HUES6 (cell line): Measurements from ENCODE around the gene COQ5.
A peak's percentile ranks its signal among the peaks of the same experiment; 100 is the strongest.

Experiments used
- H3K27ac ChIP-seq: 2 replicates; pipeline ENCODE4 v1.7.0; 2013; ENCODE audit warnings: low read depth, mild to moderate bottlenecking, low read length, inconsistent platforms
- H3K27me3 ChIP-seq: 2 replicates; pipeline ENCODE4 v1.6.1; 2013; ENCODE audit warnings: low read length; ENCODE audit not compliant: control insufficient read depth, insufficient read depth
- H3K36me3 ChIP-seq: 2 replicates; pipeline ENCODE4 v1.6.1; 2013; ENCODE audit warnings: low read length; ENCODE audit not compliant: control insufficient read depth, insufficient read depth
- H3K4me1 ChIP-seq: 2 replicates; pipeline ENCODE4 v1.6.1; 2013; ENCODE audit warnings: low read length; ENCODE audit not compliant: control insufficient read depth, insufficient read depth
- H3K4me3 ChIP-seq: 2 replicates; pipeline ENCODE4 v1.5.1; 2013; ENCODE audit warnings: low read depth, low read length
- H3K9ac ChIP-seq: one replicate; pipeline ENCODE4 v1.6.1; 2013; ENCODE audit warnings: mild to moderate bottlenecking, low read length
- H3K9me3 ChIP-seq: 2 replicates; pipeline ENCODE4 v1.6.1; 2013; ENCODE audit warnings: low read depth, low read length; ENCODE audit not compliant: control insufficient read depth, insufficient read depth

Gene COQ5

DNA sequence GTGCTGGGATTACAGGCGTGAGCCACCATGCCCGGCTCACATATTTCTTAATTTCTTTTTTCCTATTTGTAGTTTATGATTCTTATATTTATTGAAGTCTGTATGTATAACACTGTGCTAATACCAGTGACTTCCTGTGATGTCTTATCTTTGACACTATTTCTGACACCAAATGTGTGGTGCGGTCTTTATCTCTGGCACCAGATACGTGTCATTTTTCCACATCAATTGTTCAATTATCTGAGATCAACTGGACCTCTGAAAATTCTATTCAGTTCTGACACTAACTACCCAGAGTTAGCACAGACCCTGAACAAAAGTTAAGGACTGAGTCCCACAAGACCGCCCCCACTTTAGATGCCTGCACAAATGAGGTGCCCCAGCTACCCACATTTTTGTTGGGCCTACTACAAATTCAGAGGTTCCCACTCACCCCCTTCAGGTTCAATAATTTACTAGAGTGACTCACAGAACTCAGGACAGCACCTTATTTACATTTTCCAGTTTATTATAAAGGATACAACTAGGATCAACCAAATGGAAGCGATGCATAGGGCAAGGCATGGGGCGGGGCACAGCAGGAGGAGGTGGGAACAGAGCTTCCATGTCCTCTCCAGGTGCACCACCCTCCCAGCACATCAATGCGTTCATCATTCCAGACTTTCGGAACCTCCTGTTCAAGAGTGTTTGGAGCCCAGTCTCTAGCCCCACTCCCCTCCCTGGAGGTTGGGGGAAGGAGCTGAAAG is 47.8 kb downstream of the COQ5 start:
- Histone ChIP-seq H3K4me3 (no peak overlapping the region), H3K27me3 (no peaks in the 10 kb centered on the region), H3K9ac (no peak overlapping the region), H3K27ac (no peak overlapping the region), H3K4me1 (no peaks in the 10 kb centered on the region), H3K36me3 (no peaks in the 10 kb centered on the region), H3K9me3 (no peaks in the 10 kb centered on the region)

DNA sequence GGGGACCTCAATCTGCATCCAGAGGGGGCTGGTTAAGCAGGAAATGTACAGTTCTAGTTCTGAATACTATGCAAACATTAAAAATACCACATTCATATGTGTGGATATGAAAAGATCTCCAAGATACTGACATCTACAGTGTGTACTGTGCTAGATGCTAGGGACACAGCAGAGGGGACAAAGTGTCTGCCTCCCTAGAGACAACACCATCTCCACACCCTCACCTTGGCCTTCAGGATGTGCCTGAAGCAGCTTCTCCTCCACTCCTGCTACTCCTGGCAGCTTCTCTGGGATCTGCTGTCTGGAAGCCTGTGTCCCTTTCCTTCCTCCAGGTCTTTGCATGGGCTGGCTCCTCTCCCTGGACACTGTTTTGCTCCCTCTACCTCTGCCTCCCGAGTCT is 48.7 kb downstream of the COQ5 start:
- Histone ChIP-seq H3K36me3 (no peaks in the 10 kb centered on the region), H3K4me1 (no peaks in the 10 kb centered on the region), H3K27me3 (no peaks in the 10 kb centered on the region), H3K4me3 (no peak overlapping the region), H3K9me3 (no peaks in the 10 kb centered on the region), H3K27ac (no peak overlapping the region), H3K9ac (no peak overlapping the region)

- no peaks in the 10 kb centered on the region for H3K36me3 ChIP-seq
These were observed 49.5 kb downstream of the COQ5 start for GRCh38 chr12:120479458-120479857.

GRCh38 chr12:120475643-120476042 is 53.3 kb downstream of the COQ5 start:
- Histone ChIP-seq H3K4me3 (no peak overlapping the region), H3K4me1 (no peaks in the 10 kb centered on the region), H3K9ac (no peak overlapping the region), H3K9me3 (no peaks in the 10 kb centered on the region), H3K36me3 (no peaks in the 10 kb centered on the region), H3K27ac (no peak overlapping the region), H3K27me3 (no peaks in the 10 kb centered on the region)

More at GRCh38 chr12:120479458-120479857, 49.5 kb downstream of the COQ5 start:
- H3K4me1 ChIP-seq: no peaks in the 10 kb centered on the region
- no peak overlapping the region for H3K27ac ChIP-seq
- H3K9me3 ChIP-seq: no peaks in the 10 kb centered on the region
- no peaks in the 10 kb centered on the region for H3K27me3 ChIP-seq
- H3K9ac ChIP-seq: no peak overlapping the region
- no peak overlapping the region for H3K4me3 ChIP-seq

DNA sequence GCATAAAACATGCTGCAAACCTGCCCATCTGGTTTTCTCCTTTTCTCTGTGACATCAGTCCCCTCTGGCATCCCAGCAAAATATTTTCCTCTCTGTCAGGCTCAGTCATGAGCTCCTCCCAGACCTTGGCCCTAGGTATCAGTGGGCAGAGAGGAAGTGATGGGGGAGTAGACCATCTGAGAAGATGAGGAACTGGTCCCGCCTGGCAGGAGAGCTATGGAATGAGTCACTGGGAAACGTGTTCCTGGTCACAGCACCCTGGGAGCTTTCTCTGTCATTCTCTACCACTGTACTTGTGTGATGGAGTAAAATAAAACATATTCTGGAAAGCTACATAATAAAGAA is 54.4 kb downstream of the COQ5 start:
- H3K4me3 ChIP-seq: no peak overlapping the region
- H3K36me3 ChIP-seq: no peaks in the 10 kb centered on the region
- no peak overlapping the region for H3K9ac ChIP-seq
- H3K4me1 ChIP-seq: no peaks in the 10 kb centered on the region
- H3K9me3 ChIP-seq: no peaks in the 10 kb centered on the region
- H3K27ac ChIP-seq: no peak overlapping the region
- H3K27me3 ChIP-seq: no peaks in the 10 kb centered on the region

- H3K9ac ChIP-seq: no peak overlapping the region
- H3K9me3 ChIP-seq: no peaks in the 10 kb centered on the region
- H3K4me3 ChIP-seq: no peak overlapping the region
- no peaks in the 10 kb centered on the region for H3K36me3 ChIP-seq
- H3K27ac ChIP-seq: no peak overlapping the region
- no peaks in the 10 kb centered on the region for H3K4me1 ChIP-seq
- H3K27me3 ChIP-seq: no peaks in the 10 kb centered on the region
These were observed 54.9 kb downstream of the COQ5 start for GRCh38 chr12:120473807-120474615.

DNA sequence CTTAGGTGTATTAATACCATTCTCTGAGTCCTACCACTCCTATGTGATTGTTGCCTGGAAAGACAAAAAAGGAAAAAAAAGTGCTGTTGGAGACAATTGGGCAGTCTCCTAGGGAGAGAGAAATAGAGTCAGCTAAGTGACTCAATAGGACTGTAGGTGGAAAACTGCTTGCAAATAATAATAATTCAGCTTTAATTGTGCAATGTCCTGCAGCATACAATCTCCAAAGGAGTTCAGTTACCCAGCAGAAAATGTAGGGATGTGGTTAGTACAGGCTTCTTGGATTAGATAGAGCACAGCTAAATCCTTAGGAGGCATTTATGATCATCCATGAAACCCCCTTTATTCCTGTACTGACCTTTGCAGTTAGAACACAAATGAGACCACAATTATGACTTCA is 56.4 kb downstream of the COQ5 start:
- H3K4me3 ChIP-seq: no peak overlapping the region
- peaks cover 2% of the 10 kb centered on the region for H3K36me3 ChIP-seq
- H3K27me3 ChIP-seq: no peaks in the 10 kb centered on the region
- no peaks in the 10 kb centered on the region for H3K9me3 ChIP-seq
- no peaks in the 10 kb centered on the region for H3K4me1 ChIP-seq
- H3K27ac ChIP-seq: no peak overlapping the region
- H3K9ac ChIP-seq: no peak overlapping the region

- peak overlapping the region; percentile 27; the same call in 1 of the 2 replicates for H3K27ac ChIP-seq
These were observed 58.7 kb downstream of the COQ5 start for GRCh38 chr12:120470150-120470784.

DNA sequence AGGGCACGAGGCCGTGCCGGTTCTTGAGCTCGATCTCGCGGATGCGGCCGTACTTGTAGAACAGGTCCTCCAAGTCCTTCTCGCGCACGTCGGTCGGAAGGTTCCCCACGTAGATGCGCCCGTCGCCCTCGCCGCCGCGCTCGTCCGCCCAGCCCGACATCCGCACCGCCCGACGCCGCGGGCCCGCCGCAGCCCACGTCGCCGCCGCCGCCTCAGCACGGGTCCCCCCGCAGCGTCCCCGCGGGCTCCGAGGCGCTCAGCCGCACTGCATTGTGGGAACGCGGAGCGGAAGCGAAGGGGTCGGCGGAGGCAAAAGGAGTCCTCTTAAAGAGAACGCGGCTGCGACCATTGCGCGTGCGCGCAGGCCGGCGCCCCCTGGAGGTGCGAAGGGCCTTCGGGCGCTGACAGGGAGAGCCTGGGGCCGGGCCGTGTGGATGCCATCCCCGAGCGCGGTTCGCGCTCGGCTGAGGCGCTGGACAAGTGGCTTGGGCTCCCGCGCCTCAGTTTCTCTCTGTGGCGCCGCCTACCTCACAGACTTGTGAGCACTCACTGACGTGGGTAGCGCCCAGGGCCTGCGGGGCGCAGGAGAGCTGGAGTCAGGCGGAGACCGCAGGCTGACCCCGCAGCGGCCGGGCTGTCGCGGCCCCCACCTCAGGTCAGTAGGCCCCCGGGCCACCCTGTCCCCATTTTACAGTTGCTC is 59.4 kb downstream of the COQ5 start, which contains the start of gene SRSF9:
Gene SRSF9 (minus strand): TSS at position 299 of the 700 bp plus-strand sequence. CDS start 139 bp downstream, at position 160.
- Histone ChIP-seq H3K9me3 (no peaks in the 10 kb centered on the region), H3K9ac (peak within 1 kb of the TSS; percentile 100), H3K36me3 (peaks cover 28% of the 10 kb centered on the region), H3K4me1 (peaks cover 4% of the 10 kb centered on the region; the same call in 1 of the 2 replicates), H3K27me3 (no peaks in the 10 kb centered on the region), H3K4me3 (peak within 1 kb of the TSS; percentile 94), H3K27ac (peak within 1 kb of the TSS; percentile 89; the same call in 1 of the 2 replicates)

More at GRCh38 chr12:120470150-120470784, 58.7 kb downstream of the COQ5 start:
- H3K4me3 ChIP-seq: peak overlapping the region; percentile 94
- no peaks in the 10 kb centered on the region for H3K9me3 ChIP-seq
- H3K27me3 ChIP-seq: no peaks in the 10 kb centered on the region
- peaks cover 4% of the 10 kb centered on the region; the same call in 1 of the 2 replicates for H3K4me1 ChIP-seq
- H3K36me3 ChIP-seq: peaks cover 22% of the 10 kb centered on the region
- peak overlapping the region; percentile 73 for H3K9ac ChIP-seq

DNA sequence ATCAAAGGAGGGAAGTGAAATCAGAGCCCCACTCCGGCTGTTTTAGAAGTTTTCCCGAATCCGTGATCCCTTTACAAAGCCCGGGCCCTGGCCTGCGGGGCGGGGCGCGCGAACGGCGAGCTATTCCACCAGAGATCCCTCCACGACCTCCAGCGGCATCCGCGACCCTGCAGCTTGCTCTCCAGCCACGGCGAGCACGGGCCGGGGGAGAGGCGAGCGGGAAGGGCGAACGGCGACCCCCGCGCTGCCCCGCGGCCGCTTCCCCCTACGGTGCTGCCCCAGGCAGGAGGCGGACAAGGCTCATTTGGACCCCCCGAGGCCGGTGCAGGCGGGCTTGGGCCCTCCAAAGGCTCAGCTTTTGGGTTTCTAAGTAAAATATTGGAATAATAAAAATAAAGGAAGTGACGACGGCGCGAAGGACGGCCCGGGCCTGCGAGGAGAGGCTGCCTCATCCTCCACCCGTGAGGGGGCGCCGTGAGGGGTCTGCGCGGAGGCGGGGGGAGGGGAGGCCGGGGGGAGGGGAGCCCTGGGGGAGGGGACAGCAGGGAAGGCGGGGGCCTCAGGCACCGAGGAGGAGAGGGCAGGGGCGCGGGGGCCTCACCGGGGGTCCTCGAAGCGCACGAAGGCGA is 60.0 kb downstream of the COQ5 start:
- Histone ChIP-seq H3K27me3 (no peaks in the 10 kb centered on the region), H3K4me1 (peaks cover 4% of the 10 kb centered on the region; the same call in 1 of the 2 replicates), H3K4me3 (peak overlapping the region; percentile 94), H3K9me3 (no peaks in the 10 kb centered on the region), H3K27ac (peak overlapping the region; percentile 89; the same call in 1 of the 2 replicates), H3K36me3 (peaks cover 35% of the 10 kb centered on the region), H3K9ac (peak overlapping the region; percentile 100)
